GM13977 (cell line): ENCODE data around the gene ADSS2.

Experiments used
- DNase-seq: peaks from one replicate; pipeline ENCODE4 v3.0.0; 2012; ENCODE audit warnings: low spot score
- in situ Hi-C: fragments of 300-500 bp; cut with MboI; formaldehyde crosslinking; loops from one replicate; pipeline ENCODE4 v1.12.0; 2022; ENCODE audit warnings: low sequenced_read_pairs, low pct_unique_long_range_greater_than_20kb, mixed read lengths, inconsistent platforms; ENCODE audit not compliant: unreplicated experiment
- TF ChIP-seq, protein P1 (sequence below): IDR thresholded peaks from 2 replicates; pipeline ENCODE4 v1.5.1; 2012; ENCODE audit warnings: mild to moderate bottlenecking, control low read depth; ENCODE audit not compliant: insufficient read depth; ENCODE audit errors: extremely low read depth, missing control alignments

The ADSS2 gene

DNA sequence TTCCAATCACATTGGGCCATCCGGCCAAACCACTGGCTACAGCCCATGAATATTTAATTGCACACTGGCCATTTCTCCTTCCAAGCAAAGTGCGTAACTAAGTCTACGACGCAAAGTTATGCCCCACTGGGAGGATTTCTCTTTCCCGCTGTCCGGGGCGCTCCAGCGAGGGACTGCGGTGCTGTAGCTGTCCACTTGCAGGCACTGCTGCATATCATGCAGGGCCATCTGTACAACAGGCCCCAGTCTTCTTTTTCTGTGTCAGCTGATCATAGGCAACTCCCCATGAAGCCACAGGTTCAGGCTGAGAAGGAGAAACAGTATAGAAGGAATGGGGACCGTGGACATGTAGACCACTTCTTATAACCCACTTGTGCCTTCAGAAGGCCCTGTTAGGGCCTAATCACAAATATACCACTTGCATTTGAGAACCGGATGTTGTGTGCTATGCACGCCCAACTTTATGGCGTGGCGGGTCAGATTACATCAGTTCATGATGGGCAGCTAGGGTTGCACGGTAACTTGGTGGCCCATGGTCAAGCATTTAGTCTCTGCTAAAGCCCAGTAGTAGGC is 58.0 kb downstream of the ADSS2 start:
- in situ Hi-C loops: no loop called here
- TF ChIP-seq, protein P1, sequence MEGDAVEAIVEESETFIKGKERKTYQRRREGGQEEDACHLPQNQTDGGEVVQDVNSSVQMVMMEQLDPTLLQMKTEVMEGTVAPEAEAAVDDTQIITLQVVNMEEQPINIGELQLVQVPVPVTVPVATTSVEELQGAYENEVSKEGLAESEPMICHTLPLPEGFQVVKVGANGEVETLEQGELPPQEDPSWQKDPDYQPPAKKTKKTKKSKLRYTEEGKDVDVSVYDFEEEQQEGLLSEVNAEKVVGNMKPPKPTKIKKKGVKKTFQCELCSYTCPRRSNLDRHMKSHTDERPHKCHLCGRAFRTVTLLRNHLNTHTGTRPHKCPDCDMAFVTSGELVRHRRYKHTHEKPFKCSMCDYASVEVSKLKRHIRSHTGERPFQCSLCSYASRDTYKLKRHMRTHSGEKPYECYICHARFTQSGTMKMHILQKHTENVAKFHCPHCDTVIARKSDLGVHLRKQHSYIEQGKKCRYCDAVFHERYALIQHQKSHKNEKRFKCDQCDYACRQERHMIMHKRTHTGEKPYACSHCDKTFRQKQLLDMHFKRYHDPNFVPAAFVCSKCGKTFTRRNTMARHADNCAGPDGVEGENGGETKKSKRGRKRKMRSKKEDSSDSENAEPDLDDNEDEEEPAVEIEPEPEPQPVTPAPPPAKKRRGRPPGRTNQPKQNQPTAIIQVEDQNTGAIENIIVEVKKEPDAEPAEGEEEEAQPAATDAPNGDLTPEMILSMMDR: no peak
- DNase-seq: no peak

DNA sequence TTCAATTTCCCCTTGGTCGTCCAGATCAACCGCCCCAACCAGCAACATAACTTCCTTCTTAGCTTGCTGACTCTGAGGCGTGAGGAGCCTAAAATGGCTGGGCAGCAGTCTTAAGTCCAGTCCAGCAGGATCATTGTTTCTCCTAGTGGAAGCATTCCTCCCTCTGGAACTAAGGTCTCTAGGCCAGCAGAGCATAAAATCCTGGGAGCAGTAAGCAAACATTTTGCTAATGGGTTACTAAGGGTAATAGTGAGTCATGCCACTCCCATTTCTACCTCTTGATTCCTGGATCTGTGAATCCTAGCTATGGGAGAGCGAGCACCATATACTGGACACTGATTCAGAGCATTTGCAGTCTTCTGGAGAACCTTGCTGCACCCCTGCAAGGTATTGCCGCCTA is 59.9 kb downstream of the ADSS2 start:
- DNase-seq: no peak
- TF ChIP-seq, protein P1: no peak
- in situ Hi-C loops: no loop called here

DNA sequence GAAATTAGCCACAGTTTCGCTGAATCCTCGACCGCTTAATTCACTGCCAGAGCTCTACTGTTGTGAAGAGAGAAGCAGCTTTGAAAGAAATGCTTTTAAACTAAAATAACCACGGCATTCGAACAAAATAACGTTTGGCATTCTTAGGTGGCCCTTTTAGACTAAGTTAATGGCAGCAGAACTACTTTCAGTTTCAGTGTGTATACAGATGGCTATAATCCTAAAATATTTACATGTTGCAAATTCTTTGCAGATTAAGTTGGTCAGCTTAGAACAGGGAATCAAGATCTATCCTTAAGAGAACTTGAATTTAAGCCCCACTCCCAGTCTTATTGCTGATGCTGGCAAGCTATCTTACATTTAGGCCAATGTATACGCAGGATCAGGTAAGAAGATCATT is 62.7 kb downstream of the ADSS2 start:
- in situ Hi-C loops: no loop called here
- TF ChIP-seq, protein P1: no peak
- DNase-seq: no peak

DNA sequence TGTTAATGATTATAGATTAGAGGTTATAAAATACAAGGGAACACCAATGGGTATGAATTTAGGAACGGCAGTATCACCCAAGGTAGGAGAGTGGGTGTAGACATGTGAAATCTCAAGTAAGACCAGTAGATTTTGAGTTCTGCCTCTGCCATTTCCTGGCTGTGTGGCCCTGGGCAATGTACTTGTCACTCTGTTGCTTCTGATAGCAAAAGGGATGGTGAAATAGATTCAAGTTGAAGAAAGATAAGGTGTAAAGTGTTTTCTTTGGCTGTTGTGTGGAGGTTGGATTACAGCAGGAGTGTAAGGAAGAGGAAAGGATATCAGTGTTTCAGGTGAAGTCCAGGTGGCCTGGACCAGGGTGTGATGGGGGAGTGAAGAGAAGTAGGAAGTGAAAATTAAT is 64.3 kb downstream of the ADSS2 start:
- in situ Hi-C loops: no loop called here
- DNase-seq: no peak
- TF ChIP-seq, protein P1: no peak

- TF ChIP-seq, protein P1: no peak
- in situ Hi-C loops: no loop called here
- DNase-seq: no peak
Observed at GRCh38 chr1:244386595-244386994, 65.1 kb downstream of the ADSS2 start.

- DNase-seq: no peak
- in situ Hi-C loops: no loop called here
Observed at GRCh38 chr1:244384066-244384465, 67.6 kb downstream of the ADSS2 start.

More at GRCh38 chr1:244384066-244384465, 67.6 kb downstream of the ADSS2 start:
- TF ChIP-seq, protein P1: no peak
